ENCODE measurements around the gene ARHGEF16. TPM values are rescaled to one million over a fixed set of nuclear protein-coding genes. Genes with fewer than 3 reads are reported as not detected.

Gene ARHGEF16
- total RNA-seq, 2 donors from 2014 or later = 0.16 TPM; not detected in 1

GRCh38 chr1:3506943-3507342 is 52.5 kb downstream of the ARHGEF16 start:
- H3K27ac Mint-ChIP-seq = no peak overlapping the region
- H3K4me1 Mint-ChIP-seq = no peaks in the 10 kb centered on the region
- H3K4me3 Mint-ChIP-seq = no peak overlapping the region
- H3K9me3 Mint-ChIP-seq = no peaks in the 10 kb centered on the region
- H3K36me3 Mint-ChIP-seq (ENCODE audit: low read depth) = no peaks in the 10 kb centered on the region
- no peak for ATAC-seq (replicated peaks)
- no peaks in the 10 kb centered on the region for H3K27me3 Mint-ChIP-seq

GRCh38 chr1:3507636-3508275 is 53.3 kb downstream of the ARHGEF16 start:
- H3K36me3 Mint-ChIP-seq (ENCODE audit: low read depth) = no peaks in the 10 kb centered on the region
- H3K4me3 Mint-ChIP-seq = no peak overlapping the region
- no peaks in the 10 kb centered on the region for H3K27me3 Mint-ChIP-seq
- ATAC-seq (replicated peaks) = no peak
- no peak overlapping the region for H3K27ac Mint-ChIP-seq
- H3K4me1 Mint-ChIP-seq = no peaks in the 10 kb centered on the region
- no peaks in the 10 kb centered on the region for H3K9me3 Mint-ChIP-seq

- H3K4me1 Mint-ChIP-seq = no peaks in the 10 kb centered on the region
- no peak overlapping the region for H3K4me3 Mint-ChIP-seq
- ATAC-seq (replicated peaks) = no peak
- no peak overlapping the region for H3K27ac Mint-ChIP-seq
- no peaks in the 10 kb centered on the region for H3K36me3 Mint-ChIP-seq (ENCODE audit: low read depth)
- H3K9me3 Mint-ChIP-seq = no peaks in the 10 kb centered on the region
- H3K27me3 Mint-ChIP-seq = no peaks in the 10 kb centered on the region
Measured at GRCh38 chr1:3508757-3509415, 54.4 kb downstream of the ARHGEF16 start.

GRCh38 chr1:3509721-3510120 is 55.3 kb downstream of the ARHGEF16 start:
- no peak for ATAC-seq (replicated peaks)
- no peaks in the 10 kb centered on the region for H3K4me1 Mint-ChIP-seq
- no peak overlapping the region for H3K27ac Mint-ChIP-seq
- H3K27me3 Mint-ChIP-seq = no peaks in the 10 kb centered on the region
- H3K9me3 Mint-ChIP-seq = no peaks in the 10 kb centered on the region
- no peaks in the 10 kb centered on the region for H3K36me3 Mint-ChIP-seq (ENCODE audit: low read depth)
- no peak overlapping the region for H3K4me3 Mint-ChIP-seq

- no peak overlapping the region for H3K4me3 Mint-ChIP-seq
- no peaks in the 10 kb centered on the region for H3K27me3 Mint-ChIP-seq
- ATAC-seq (replicated peaks) = no peak
- H3K36me3 Mint-ChIP-seq (ENCODE audit: low read depth) = no peaks in the 10 kb centered on the region
- H3K27ac Mint-ChIP-seq = no peak overlapping the region
- H3K4me1 Mint-ChIP-seq = no peaks in the 10 kb centered on the region
- no peaks in the 10 kb centered on the region for H3K9me3 Mint-ChIP-seq
Measured at GRCh38 chr1:3510136-3510955, 55.9 kb downstream of the ARHGEF16 start.

GRCh38 chr1:3510956-3511250 is 56.4 kb downstream of the ARHGEF16 start:
- no peak for ATAC-seq (replicated peaks)
- Mint-ChIP-seq H3K4me1 (no peaks in the 10 kb centered on the region), H3K4me3 (no peak overlapping the region), H3K27ac (no peak overlapping the region), H3K27me3 (no peaks in the 10 kb centered on the region), H3K9me3 (no peaks in the 10 kb centered on the region), H3K36me3 (ENCODE audit: low read depth) (no peaks in the 10 kb centered on the region)

- Mint-ChIP-seq H3K4me1 (no peaks in the 10 kb centered on the region), H3K9me3 (no peaks in the 10 kb centered on the region), H3K27ac (no peak overlapping the region), H3K36me3 (ENCODE audit: low read depth) (no peaks in the 10 kb centered on the region), H3K4me3 (no peak overlapping the region), H3K27me3 (no peaks in the 10 kb centered on the region)
- ATAC-seq (replicated peaks) = no peak
Measured at GRCh38 chr1:3511306-3511705, 56.8 kb downstream of the ARHGEF16 start.

GRCh38 chr1:3511856-3512255 is 57.4 kb downstream of the ARHGEF16 start:
- Mint-ChIP-seq H3K27me3 (no peaks in the 10 kb centered on the region), H3K36me3 (ENCODE audit: low read depth) (no peaks in the 10 kb centered on the region), H3K4me3 (no peak overlapping the region), H3K9me3 (no peaks in the 10 kb centered on the region), H3K27ac (no peak overlapping the region), H3K4me1 (no peaks in the 10 kb centered on the region)
- ATAC-seq (replicated peaks) = no peak

GRCh38 chr1:3514404-3514803 is 59.9 kb downstream of the ARHGEF16 start:
- H3K9me3 Mint-ChIP-seq = no peaks in the 10 kb centered on the region
- H3K4me1 Mint-ChIP-seq = no peaks in the 10 kb centered on the region
- no peak overlapping the region for H3K27ac Mint-ChIP-seq
- H3K36me3 Mint-ChIP-seq (ENCODE audit: low read depth) = no peaks in the 10 kb centered on the region
- no peaks in the 10 kb centered on the region for H3K27me3 Mint-ChIP-seq
- H3K4me3 Mint-ChIP-seq = no peak overlapping the region
- ATAC-seq (replicated peaks) = no peak

- no peaks in the 10 kb centered on the region for H3K4me1 Mint-ChIP-seq
- H3K4me3 Mint-ChIP-seq = no peak overlapping the region
- no peak for ATAC-seq (replicated peaks)
- H3K27ac Mint-ChIP-seq = no peak overlapping the region
- H3K36me3 Mint-ChIP-seq (ENCODE audit: low read depth) = no peaks in the 10 kb centered on the region
- H3K27me3 Mint-ChIP-seq = no peaks in the 10 kb centered on the region
- H3K9me3 Mint-ChIP-seq = no peaks in the 10 kb centered on the region
Measured at GRCh38 chr1:3515272-3515671, 60.8 kb downstream of the ARHGEF16 start.

GRCh38 chr1:3515774-3516480 is 61.5 kb downstream of the ARHGEF16 start:
- no peaks in the 10 kb centered on the region for H3K9me3 Mint-ChIP-seq
- H3K27ac Mint-ChIP-seq = no peak overlapping the region
- no peaks in the 10 kb centered on the region for H3K27me3 Mint-ChIP-seq
- H3K36me3 Mint-ChIP-seq (ENCODE audit: low read depth) = no peaks in the 10 kb centered on the region
- H3K4me3 Mint-ChIP-seq = no peak overlapping the region
- no peaks in the 10 kb centered on the region for H3K4me1 Mint-ChIP-seq
- no peak for ATAC-seq (replicated peaks)

GRCh38 chr1:3516481-3516869 is 62.0 kb downstream of the ARHGEF16 start:
- no peaks in the 10 kb centered on the region for H3K27me3 Mint-ChIP-seq
- ATAC-seq (replicated peaks) = no peak
- H3K9me3 Mint-ChIP-seq = no peaks in the 10 kb centered on the region
- no peak overlapping the region for H3K4me3 Mint-ChIP-seq
- H3K27ac Mint-ChIP-seq = no peak overlapping the region
- H3K36me3 Mint-ChIP-seq (ENCODE audit: low read depth) = no peaks in the 10 kb centered on the region
- no peaks in the 10 kb centered on the region for H3K4me1 Mint-ChIP-seq

- Mint-ChIP-seq H3K36me3 (ENCODE audit: low read depth) (no peaks in the 10 kb centered on the region), H3K27me3 (no peaks in the 10 kb centered on the region), H3K4me1 (no peaks in the 10 kb centered on the region), H3K9me3 (no peaks in the 10 kb centered on the region), H3K4me3 (no peak overlapping the region), H3K27ac (no peak overlapping the region)
- no peak for ATAC-seq (replicated peaks)
Measured at GRCh38 chr1:3516911-3517675, 62.6 kb downstream of the ARHGEF16 start.

- ATAC-seq (replicated peaks) = no peak
- Mint-ChIP-seq H3K27me3 (no peaks in the 10 kb centered on the region), H3K27ac (no peak overlapping the region), H3K4me3 (no peak overlapping the region), H3K36me3 (ENCODE audit: low read depth) (no peaks in the 10 kb centered on the region), H3K9me3 (no peaks in the 10 kb centered on the region), H3K4me1 (no peaks in the 10 kb centered on the region)
Measured at GRCh38 chr1:3518256-3518655, 63.8 kb downstream of the ARHGEF16 start.

Measured in activated T-helper 17 cell treated with anti-CD3 and anti-CD28 coated beads, Interleukin-2, amount 50 U/mL, for 72 hours (primary cell).